DMS 273 treated with DMSO at 0.1 percent for 48 hours (cell line): ENCODE measurements around the gene FBXO33.

Experiments used
- DNase-seq: peaks from one replicate; lab custom pipeline; 2025; lab: John Stamatoyannopoulos, UW

The FBXO33 gene

DNA sequence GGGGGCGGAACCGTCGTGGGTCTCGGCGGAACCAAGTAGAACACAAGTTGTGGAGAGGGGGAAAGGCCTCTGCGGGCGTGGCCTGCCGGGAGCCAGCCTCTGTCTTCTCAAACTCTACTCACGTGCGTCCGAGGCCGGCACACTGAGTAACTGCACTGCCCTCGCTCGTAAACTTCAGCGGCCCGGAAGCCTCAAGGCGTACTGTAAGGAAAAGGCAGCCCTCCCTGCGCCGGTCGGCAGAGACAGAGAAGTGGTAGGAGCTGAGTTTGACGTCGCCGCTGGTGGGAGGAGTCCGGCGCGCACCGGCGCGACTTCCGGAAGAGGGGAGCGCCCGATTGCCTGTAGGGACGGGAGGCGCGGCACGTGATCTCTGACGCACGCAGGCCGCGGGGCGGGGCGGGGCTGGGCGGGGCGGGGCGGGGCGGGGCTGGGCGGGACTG is at the start of gene FBXO33:
FBXO33 (minus strand) TSS at position 255 of the 440 bp plus-strand sequence. CDS start 271 bp downstream, outside the sequence.
- peak; percentile 98 for DNase-seq

DNA sequence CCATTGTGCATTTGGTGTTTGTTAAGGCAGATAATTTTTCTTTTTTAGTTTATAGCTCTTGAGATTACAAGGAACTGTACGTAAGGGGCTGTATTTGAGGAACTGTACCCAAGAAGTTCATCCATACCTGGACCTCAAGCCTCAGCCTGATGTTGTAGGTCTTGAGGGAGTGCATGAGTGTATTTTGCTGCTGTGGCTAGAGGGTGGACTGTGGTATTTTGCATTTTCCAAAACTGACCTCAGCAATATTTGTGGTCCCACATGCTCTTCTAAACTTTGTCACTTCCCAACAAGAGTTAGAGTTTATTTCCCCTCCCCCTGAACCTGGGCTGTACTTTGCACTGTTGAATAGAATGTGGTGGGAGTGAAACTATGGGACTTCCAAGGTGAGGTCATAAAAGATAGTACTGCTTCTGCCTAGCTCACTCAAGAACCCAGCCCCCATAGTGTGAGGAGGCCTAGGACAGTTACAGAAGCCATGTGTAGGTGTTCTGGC is 42.2 kb upstream of the FBXO33 start:
- DNase-seq = no peak

- no peak for DNase-seq
These were observed 39.8 kb upstream of the FBXO33 start for GRCh38 chr14:39472078-39472477.

DNA sequence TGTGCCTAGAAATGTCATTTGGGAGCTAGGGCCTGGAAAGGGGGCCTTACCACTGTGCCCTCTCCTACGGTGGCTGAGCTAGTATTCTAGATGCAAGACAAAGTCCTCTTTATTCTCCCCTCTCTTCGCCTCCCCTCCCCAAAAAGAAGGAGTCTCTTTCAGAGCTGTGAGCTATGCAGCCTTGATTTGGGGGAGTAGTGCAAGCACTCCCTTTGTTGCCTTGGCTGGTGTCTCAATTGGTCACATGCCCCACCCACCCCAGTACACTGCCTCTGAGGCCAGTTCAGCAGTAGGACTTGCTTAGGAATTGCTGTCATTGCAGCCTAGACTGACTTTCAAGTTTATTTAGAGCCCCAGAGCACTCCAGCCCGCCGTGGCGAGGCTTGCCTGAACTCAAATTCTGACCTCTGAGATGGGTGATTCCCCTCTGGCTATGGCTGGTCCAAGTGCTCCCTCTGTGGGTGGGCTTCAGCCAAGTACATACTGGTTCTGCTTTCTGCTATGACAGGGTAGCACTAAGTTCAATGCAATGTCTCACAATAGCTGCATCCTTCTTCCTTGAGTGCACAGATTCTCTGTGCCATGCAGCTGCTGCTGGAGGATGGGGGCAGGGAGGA is 37.0 kb upstream of the FBXO33 start:
- DNase-seq = no peak

DNA sequence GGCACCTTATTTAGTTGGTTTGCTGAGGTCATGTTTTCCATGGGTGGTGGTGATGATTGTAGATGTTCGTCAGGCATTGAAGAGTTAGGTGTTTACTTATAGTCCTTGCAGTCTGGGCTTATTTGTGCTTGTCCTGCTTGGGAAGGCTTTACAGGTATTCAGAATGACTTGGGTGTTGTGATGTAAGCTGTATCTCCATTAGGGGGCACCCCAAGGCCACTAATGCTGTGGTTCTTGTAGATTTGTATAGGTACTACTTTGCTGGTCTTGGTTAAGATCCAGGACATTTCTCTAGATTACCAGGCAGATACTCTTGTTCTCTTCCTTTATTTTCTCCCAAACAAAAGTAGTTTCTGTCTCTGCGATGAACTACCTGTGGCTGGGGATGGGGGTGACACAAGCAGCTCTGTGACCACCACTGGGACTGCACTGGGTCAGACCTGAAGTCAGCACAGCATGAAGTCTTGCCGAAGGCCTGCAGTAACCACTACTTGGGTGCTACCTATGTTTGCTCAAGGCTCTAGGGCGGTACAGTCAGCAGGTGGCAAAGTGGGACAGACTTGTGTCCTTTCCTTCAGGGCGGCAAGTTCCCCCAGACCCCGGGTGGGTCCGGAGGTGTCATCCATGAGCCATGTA is 35.8 kb upstream of the FBXO33 start:
- no peak for DNase-seq

DNA sequence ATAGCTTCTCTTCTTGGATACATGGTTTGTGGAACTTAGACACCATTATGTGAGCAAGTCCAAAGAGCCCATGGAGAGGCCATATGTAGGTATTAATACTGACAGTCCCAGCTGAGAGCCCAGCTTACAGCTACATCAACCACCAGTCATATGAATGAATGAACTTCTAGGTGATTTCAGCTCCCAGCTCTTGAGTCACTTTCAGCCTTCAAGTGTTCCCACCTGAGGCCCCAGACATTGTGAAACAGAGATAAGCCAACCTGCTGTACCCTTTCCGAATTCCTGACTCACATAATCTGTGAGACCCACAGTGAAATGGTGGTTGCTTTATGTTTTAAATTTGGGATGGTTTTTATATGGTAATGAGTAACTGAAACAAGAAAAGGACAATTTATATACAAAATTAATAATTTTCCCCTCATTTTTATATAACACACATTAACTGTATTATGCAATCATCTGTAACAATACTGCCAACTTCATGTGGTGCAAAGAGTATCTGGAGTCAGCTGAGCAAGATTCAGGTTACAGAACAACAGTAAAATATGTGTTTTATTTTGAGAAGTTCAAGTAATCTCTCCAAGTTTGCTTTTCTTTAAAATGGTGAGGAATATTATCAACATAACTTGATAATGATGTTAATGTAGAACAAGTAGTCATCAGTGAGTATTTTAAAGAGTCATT is 27.7 kb upstream of the FBXO33 start:
- no peak for DNase-seq

DNA sequence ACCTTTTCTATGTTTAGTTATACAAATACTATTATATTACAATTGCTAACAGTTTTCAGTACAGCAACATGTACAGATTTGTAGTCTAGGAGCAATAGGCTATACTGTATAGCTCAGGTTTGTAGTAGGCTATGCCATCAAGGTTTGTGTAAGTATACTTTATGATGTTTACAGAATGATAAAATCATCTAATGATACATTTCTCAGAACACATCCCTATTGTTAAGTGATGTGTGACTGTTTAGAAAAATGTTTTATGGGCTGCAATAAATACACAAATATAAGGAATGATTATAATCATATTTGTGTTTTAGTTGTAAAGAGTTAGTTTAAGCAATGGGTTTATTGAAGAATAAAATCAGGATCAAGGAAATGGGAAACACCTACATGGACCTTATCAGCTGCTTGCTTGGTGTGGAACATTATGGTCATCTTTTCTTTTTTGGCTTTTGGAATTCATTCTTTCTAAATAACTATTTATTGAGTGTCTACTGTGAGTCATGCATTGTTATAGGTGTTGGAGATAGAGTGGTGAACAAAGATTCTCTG is 24.5 kb upstream of the FBXO33 start:
- DNase-seq = no peak

GRCh38 chr14:39454906-39455539 is 22.8 kb upstream of the FBXO33 start:
- DNase-seq = no peak

GRCh38 chr14:39452680-39453079 is 20.4 kb upstream of the FBXO33 start:
- DNase-seq = no peak

DNA sequence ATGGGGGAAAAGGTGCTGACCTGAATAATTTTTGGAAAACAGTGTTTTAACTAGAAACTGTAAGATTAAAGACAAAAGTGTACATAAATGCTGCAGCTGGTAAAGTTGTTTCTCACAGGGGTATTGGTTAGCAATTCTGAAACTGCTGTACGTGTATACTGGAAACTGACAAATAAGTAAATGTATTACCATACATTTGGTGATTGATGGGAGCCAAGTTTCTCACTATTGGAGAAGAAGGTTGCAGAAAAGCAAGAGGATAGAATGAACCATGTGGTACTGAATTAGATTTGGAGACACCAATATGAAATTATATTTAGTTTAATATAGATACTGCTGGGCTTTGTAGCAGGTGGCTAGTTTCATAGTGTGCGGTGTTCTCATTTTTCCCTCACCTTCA is 19.6 kb upstream of the FBXO33 start:
- DNase-seq = no peak

DNA sequence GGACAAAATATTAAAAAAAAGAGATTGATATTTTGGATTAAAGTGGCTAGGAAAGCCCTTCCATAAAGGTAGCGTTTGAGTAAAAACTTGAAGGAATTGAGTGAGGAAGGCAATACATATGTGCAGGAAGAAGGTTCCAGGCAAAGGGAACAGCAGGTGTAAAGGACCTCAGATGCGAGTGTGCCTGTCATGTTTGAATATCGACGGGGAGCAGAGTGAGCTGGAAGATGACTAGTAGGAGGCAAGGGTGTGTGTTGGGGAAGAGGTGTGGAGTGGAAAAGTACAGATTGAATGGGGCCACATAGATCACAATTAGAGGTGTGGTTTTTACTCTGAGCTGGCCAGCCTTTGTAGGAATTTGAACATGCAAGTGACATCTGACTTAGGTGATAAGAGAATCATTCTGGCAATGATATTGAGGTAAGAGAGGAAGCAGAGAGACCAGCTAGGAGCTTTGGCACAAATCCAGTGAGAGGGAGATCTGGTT is 15.0 kb upstream of the FBXO33 start:
- DNase-seq = no peak

DNA sequence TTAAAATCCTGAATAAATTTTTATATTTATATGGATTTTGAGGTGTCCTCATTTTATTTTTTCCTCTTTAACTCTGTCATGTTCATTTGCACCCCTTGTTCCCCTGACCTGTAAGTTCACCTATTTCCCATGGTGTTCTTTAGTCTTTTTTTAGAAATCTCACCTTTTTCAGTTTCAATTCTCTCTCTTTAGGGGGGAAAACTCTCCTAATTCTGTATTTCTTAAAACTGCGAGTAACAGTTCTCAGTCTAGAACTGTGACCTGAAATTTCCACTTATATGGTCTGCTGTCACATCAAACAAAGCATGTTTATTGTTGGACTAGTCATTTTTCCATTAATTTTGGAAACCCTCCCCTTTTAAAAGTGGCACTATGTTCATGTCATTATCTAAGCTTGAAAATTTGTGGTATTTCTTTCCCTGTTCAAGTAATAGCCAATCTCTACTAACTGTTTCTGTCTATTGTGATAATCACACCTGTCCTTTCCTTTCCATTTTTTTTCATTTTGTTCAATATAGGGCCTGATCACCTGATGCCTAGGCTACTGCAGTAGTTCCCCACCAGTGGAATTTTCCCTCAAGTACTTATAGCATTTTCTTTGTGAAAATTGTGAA is 14.0 kb upstream of the FBXO33 start:
- no peak for DNase-seq

- no peak for DNase-seq
These were observed 10.1 kb upstream of the FBXO33 start for GRCh38 chr14:39442293-39442692.

GRCh38 chr14:39441805-39442204 is 9.6 kb upstream of the FBXO33 start:
- DNase-seq = no peak

GRCh38 chr14:39440975-39441374 is 8.7 kb upstream of the FBXO33 start:
- no peak for DNase-seq

DNA sequence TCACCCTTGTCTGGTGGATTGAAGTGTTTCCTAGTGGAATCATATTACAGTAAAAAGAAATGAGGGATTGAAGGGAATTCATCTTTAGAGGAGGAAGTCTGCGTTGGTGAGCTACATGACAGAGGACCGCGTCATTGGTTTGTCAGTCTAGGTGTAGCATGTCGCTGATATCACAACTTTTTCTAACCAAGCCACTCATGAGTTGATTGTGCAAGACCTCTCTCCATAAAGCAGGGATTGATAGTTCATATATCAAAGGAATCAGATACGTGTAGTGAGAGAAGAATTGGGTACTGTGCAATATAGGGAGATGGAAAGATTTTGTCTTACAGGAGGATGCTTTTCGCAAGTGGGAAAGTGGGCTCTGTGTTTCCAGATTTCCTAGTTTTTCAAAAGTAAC is 3.0 kb upstream of the FBXO33 start:
- no peak for DNase-seq

DNA sequence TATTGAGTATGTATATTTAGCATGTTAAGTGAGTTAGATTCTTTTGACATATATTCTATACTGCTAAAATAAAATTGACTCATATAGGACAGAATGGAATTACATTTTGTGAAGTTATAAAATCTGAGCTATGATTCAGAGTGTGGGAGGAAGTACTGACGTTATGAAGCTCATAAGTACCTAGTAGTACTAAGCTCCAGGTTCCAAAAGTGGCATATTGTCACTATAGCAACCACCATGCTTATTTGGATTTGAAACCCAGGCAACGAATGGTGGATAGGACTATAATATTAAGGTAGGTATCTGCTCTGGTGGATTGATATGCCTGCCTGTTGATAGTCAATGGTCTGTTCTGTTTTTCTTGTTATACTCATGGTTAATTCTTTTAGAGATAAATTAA is 2.2 kb upstream of the FBXO33 start:
- DNase-seq = no peak

DNA sequence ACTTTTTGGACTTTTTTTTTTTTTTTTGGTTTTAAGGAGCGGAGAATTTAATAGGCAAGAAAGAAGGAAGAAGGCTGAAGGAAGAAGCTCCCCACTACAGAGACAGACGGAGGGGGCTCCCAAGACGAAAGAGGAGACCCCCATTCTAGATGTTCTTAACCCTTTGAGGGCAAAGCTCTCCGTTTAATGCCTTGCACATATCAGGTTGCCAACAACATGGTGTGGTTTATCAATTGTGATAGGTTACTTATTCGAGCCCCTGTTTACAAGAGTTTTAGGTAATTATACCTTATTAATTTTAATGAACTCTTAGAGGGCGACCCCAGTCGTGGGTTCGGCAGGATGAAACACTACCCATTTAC is 1.2 kb upstream of the FBXO33 start:
- no peak for DNase-seq

- DNase-seq = peak; percentile 86
These were observed 602 bp upstream of the FBXO33 start for GRCh38 chr14:39432619-39433451.

- DNase-seq = no peak
These were observed 636 bp downstream of the FBXO33 start for GRCh38 chr14:39431416-39432178.
